Kidney (tissue), 14 donors: ENCODE results near the gene KBTBD3. TPM values are rescaled to one million over a fixed set of nuclear protein-coding genes. Genes with fewer than 3 reads are reported as not detected.

ENCODE experiments used
- DNase-seq, 5 donors: peaks; one replicate each; pipeline ENCODE4 v3.0.0-alpha.2; 2013 to 2020
- FAIRE-seq: peaks from 2 replicates; lab custom pipeline; 2012; peaks lifted over from hg19 to GRCh38; lab: Jason Lieb, UNC
- H3K27ac ChIP-seq, 2 donors: one replicate each; pipeline ENCODE4 v1.7.0; 2013; ENCODE audit warnings: low read depth in 2 of 2, low read length in 2 of 2, inconsistent platforms in 1 of 2
- H3K27me3 ChIP-seq: one replicate; pipeline ENCODE4 v1.7.1; 2013; ENCODE audit warnings: low read length, inconsistent platforms; ENCODE audit not compliant: control insufficient read depth, insufficient read depth
- H3K36me3 ChIP-seq, 3 donors: one replicate each; pipeline versions ENCODE4 v1.7.0 to v1.7.1; 2013; ENCODE audit warnings: low read length in 3 of 3, control low read depth in 1 of 3, inconsistent platforms in 1 of 3; ENCODE audit not compliant: insufficient read depth in 3 of 3, control insufficient read depth in 2 of 3
- H3K4me1 ChIP-seq, 3 donors: one replicate each; pipeline versions ENCODE4 v1.7.0 to v1.7.1; 2013; ENCODE audit warnings: low read length in 3 of 3, inconsistent platforms in 1 of 3, low read depth in 1 of 3; ENCODE audit not compliant: control insufficient read depth in 2 of 3, insufficient read depth in 2 of 3
- H3K4me3 ChIP-seq, 3 donors: one replicate each; pipeline versions ENCODE4 v1.7.0 to v1.8.1; 2013; ENCODE audit warnings: low read length in 3 of 3, control low read depth in 1 of 3, inconsistent platforms in 1 of 3
- H3K9ac ChIP-seq, 3 donors: one replicate each; pipeline versions ENCODE4 v1.7.0 to v1.7.1; 2013; ENCODE audit warnings: low read length in 3 of 3, control low read depth in 1 of 3, inconsistent platforms in 1 of 3
- H3K9me3 ChIP-seq, 3 donors: one replicate each; pipeline versions ENCODE4 v1.7.0 to v1.7.1; 2013; ENCODE audit warnings: low read length in 3 of 3, control low read depth in 1 of 3, inconsistent platforms in 1 of 3; ENCODE audit not compliant: control insufficient read depth in 2 of 3, insufficient read depth in 1 of 3
- CTCF ChIP-seq: IDR thresholded peaks from 3 replicates; pipeline ENCODE4 v1.5.1; 2012; ENCODE audit warnings: mild to moderate bottlenecking, moderate library complexity, borderline replicate concordance; ENCODE audit not compliant: insufficient read depth; ENCODE audit errors: extremely low read depth
- intact Hi-C: fragments of 100-400 bp; cut with DNase I; formaldehyde crosslinking; loops from one replicate; pipeline ENCODE4 v1.11.1; 2022
- polyA plus RNA-seq: library from polyadenylated mRNA; stranded (reverse); fragments of 350-450 nt; fragmentation: Illumina TruSeq; extraction: RNeasy Lipid Tissue Mini Kit (QIAGEN cat#74804); gene quantifications from one replicate; pipeline ENCODE4 v1.2.3, GENCODE V29; 2014; ENCODE audit warnings: low read depth, low replicate concordance; ENCODE audit not compliant: insufficient read depth
- total RNA-seq: library from RNA; stranded (reverse); fragmentation: NEBNext Ultra II Directional; extraction: Animal tissue kit (Norgen Biotek cat#: 25700); gene quantifications from one replicate; pipeline ENCODE4 v1.2.1, GENCODE V29; 2021
- donor health status: control.
- donor health status: control.
- donor health status: control.
- donor health status: control.
- donor health status: control.
- donor health status: DM: yes; HTN: yes; CAD: no.
- donor health status: Normal renal cell carcinoma (clear cell type).

The KBTBD3 gene
- total and polyA plus RNA-seq, 2 donors from 2014 or later: 8.1 to 10.2 TPM

- Histone ChIP-seq H3K4me1 (peaks cover 0 to 11% (median 7%) of the 10 kb centered on the region in 3 donors), H3K9ac (no peak overlapping the region), H3K4me3 (no peak overlapping the region), H3K9me3 (no peaks in the 10 kb centered on the region), H3K27ac (no peak overlapping the region), H3K36me3 (peaks cover 7 to 15% (median 11%) of the 10 kb centered on the region in 3 donors), H3K27me3 (no peaks in the 10 kb centered on the region)
- no peak for TF ChIP-seq CTCF
- no peak for FAIRE-seq
- DNase-seq: no peak
- intact Hi-C loops: no loop called here
Observed at GRCh38 chr11:106082096-106082495, 4.9 kb upstream of the KBTBD3 start.

- intact Hi-C loops: no loop called here
- Histone ChIP-seq H3K9ac (peak within 1 kb of the TSS; percentile 64 to 98 (median 93)), H3K4me1 (peaks cover 0 to 11% (median 7%) of the 10 kb centered on the region in 3 donors), H3K27ac (peak within 1 kb of the TSS; percentile 94 to 98), H3K4me3 (peak within 1 kb of the TSS; percentile 90 to 98 (median 95)), H3K36me3 (peaks cover 7 to 11% (median 8%) of the 10 kb centered on the region in 3 donors), H3K27me3 (no peaks in the 10 kb centered on the region), H3K9me3 (no peaks in the 10 kb centered on the region)
- FAIRE-seq (no peak), DNase-seq (peak in 4 of 5 donors; percentile 24 to 85 (median 59))
- no peak for TF ChIP-seq CTCF
Observed at GRCh38 chr11:106077609-106078455, 685 bp upstream of the KBTBD3 start, which contains the start of gene AASDHPPT. AASDHPPT (plus strand) TSS chr11:106077662; CDS start chr11:106077711, 49 bp downstream.

GRCh38 chr11:106076171-106076918, 802 bp downstream of the KBTBD3 start:
- H3K36me3 ChIP-seq: peaks cover 3 to 4% (median 4%) of the 10 kb centered on the region in 3 donors
- H3K4me1 ChIP-seq: peaks cover 0 to 7% (median 3%) of the 10 kb centered on the region in 3 donors
- DNase-seq (peak in 1 of 5 donors; percentile 59), FAIRE-seq (no peak)
- H3K9ac ChIP-seq: peak overlapping the region; percentile 64 to 97 (median 86)
- no peak for TF ChIP-seq CTCF
- intact Hi-C loops: no loop called here
- H3K27ac ChIP-seq: peak overlapping the region; percentile 91 to 97
- H3K9me3 ChIP-seq: no peaks in the 10 kb centered on the region
- H3K27me3 ChIP-seq: no peaks in the 10 kb centered on the region
- H3K4me3 ChIP-seq: peak overlapping the region; percentile 86 to 98 (median 95)
